ENCODE data around the gene OR51G1.
"Not testable (repeated sequence)": the region's sequence is repeated elsewhere in the genome, so short reads cannot be mapped to it uniquely, and the experiment has no call there.

OR51G1 gene

DNA sequence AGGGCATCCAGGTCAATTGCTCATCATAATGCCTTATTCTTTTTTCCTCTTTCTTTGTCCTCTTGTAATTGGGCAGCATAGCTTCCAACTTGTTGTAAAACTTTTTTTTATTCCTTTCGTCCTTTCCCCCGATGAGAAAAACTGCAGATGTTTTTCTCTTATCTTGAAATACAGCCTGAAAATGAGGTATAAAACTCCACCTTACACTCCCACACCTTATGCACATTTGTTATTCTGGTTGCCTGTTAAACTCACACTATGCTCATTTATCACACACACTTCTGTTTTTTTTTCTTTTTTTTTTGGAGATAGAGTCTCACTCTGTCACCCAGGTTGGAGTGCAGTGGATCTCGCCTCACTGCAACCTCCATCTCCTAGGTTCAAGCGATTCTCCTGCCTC is 33.3 kb upstream of the OR51G1 start:
- Histone ChIP-seq H3K4me2 (ENCODE audit: low read depth, low read length, poor library complexity, severe bottlenecking) (no peak overlapping the region), H3K36me3 (ENCODE audit: insufficient read depth, low read length) (no peaks in the 10 kb centered on the region), H3K4me3 (ENCODE audit: low read length, poor library complexity, severe bottlenecking) (no peak overlapping the region), H3F3A (ENCODE audit: low read depth) (no peaks in the 10 kb centered on the region), H3K9ac (ENCODE audit: low read depth, low read length, poor library complexity, severe bottlenecking) (no peak overlapping the region), H4K20me1 (ENCODE audit: insufficient read depth, low read length, poor library complexity, severe bottlenecking) (no peaks in the 10 kb centered on the region), H2AFZ (ENCODE audit: low read length) (no peak overlapping the region), H3K79me2 (ENCODE audit: insufficient read depth, low read length) (no peaks in the 10 kb centered on the region), H3K9me2 (replicated peaks; ENCODE audit: low read depth, low read length) (no peaks in the 10 kb centered on the region), H3K27me3 (ENCODE audit: insufficient read depth, low read length, poor library complexity, severe bottlenecking) (no peaks in the 10 kb centered on the region), H3K4me1 (ENCODE audit: insufficient read depth, low read length, poor library complexity, severe bottlenecking) (no peaks in the 10 kb centered on the region), H3K9me3 (ENCODE audit: insufficient read depth, low read depth, low read length) (no peaks in the 10 kb centered on the region)
- TF ChIP-seq, protein P1, sequence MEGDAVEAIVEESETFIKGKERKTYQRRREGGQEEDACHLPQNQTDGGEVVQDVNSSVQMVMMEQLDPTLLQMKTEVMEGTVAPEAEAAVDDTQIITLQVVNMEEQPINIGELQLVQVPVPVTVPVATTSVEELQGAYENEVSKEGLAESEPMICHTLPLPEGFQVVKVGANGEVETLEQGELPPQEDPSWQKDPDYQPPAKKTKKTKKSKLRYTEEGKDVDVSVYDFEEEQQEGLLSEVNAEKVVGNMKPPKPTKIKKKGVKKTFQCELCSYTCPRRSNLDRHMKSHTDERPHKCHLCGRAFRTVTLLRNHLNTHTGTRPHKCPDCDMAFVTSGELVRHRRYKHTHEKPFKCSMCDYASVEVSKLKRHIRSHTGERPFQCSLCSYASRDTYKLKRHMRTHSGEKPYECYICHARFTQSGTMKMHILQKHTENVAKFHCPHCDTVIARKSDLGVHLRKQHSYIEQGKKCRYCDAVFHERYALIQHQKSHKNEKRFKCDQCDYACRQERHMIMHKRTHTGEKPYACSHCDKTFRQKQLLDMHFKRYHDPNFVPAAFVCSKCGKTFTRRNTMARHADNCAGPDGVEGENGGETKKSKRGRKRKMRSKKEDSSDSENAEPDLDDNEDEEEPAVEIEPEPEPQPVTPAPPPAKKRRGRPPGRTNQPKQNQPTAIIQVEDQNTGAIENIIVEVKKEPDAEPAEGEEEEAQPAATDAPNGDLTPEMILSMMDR (conservative IDR thresholded peaks at IDR 0.05; ENCODE audit: low read length): no peak
- no peak for TF ChIP-seq EZH2phosphoT487 (IDR thresholded peaks at IDR 0.05; ENCODE audit: borderline replicate concordance)

DNA sequence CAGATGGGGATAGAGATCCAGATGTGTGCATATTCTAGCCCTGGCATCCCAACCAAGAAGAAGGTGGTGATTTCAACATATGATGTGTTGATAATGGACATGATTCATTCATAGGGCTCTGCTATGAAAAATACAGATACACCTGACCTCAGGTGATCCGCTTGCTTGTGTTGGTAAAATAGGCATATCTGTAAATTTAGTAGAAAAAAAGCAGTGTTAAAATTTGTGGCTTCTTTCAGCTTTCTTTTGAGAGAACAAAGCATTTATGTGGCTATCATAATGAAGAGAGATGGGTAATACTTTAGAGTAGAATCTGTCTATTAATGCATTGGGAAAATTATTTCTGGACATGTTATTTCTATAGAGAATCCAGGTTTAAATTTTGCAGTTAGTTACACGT is 31.5 kb upstream of the OR51G1 start, which contains the start of gene OR51A2:
Gene OR51A2, minus strand, starts transcription at position 101 of the 400 bp plus-strand sequence. Its CDS starts 0 bp downstream, at position 101.
- not testable (repeated sequence) for H3K9ac ChIP-seq (ENCODE audit: low read depth, low read length, poor library complexity, severe bottlenecking); H3K9me2 ChIP-seq (replicated peaks; ENCODE audit: low read depth, low read length); H2AFZ ChIP-seq (ENCODE audit: low read length); H3K9me3 ChIP-seq (ENCODE audit: insufficient read depth, low read depth, low read length); H3K4me3 ChIP-seq (ENCODE audit: low read length, poor library complexity, severe bottlenecking); H4K20me1 ChIP-seq (ENCODE audit: insufficient read depth, low read length, poor library complexity, severe bottlenecking); H3K4me2 ChIP-seq (ENCODE audit: low read depth, low read length, poor library complexity, severe bottlenecking); H3K4me1 ChIP-seq (ENCODE audit: insufficient read depth, low read length, poor library complexity, severe bottlenecking); H3K27me3 ChIP-seq (ENCODE audit: insufficient read depth, low read length, poor library complexity, severe bottlenecking); H3F3A ChIP-seq (ENCODE audit: low read depth); H3K79me2 ChIP-seq (ENCODE audit: insufficient read depth, low read length); H3K36me3 ChIP-seq (ENCODE audit: insufficient read depth, low read length)

DNA sequence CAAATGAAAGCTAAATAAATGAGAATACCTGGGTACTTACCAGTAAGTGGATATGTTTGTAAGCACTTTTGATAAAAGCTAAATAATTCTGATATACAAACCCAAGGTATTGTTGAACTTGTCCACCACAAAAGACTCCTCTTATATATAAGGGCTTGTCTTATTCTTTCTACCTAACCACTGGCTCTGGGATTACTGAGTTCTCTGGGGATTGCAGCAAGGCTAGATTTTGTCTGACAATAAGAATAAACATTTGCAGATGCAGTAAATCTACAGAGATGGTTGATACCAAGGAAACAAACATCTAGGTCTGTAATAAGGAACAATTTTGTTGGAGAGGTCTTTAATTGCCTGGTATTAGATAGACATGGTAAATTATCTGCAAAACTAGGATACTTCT is 23.4 kb upstream of the OR51G1 start, which contains the start of gene OR51A4:
Gene OR51A4, minus strand, starts transcription at position 101 of the 400 bp plus-strand sequence. CDS start 505 bp downstream, outside the sequence.
- Histone ChIP-seq H3K9me3 (ENCODE audit: insufficient read depth, low read depth, low read length) (no peaks in the 10 kb centered on the region), H2AFZ (ENCODE audit: low read length) (no peak within 1 kb of the TSS), H3K9me2 (replicated peaks; ENCODE audit: low read depth, low read length) (no peaks in the 10 kb centered on the region), H3K79me2 (ENCODE audit: insufficient read depth, low read length) (no peaks in the 10 kb centered on the region), H4K20me1 (ENCODE audit: insufficient read depth, low read length, poor library complexity, severe bottlenecking) (no peaks in the 10 kb centered on the region), H3K4me2 (ENCODE audit: low read depth, low read length, poor library complexity, severe bottlenecking) (no peak within 1 kb of the TSS), H3F3A (ENCODE audit: low read depth) (no peaks in the 10 kb centered on the region), H3K9ac (ENCODE audit: low read depth, low read length, poor library complexity, severe bottlenecking) (no peak within 1 kb of the TSS), H3K36me3 (ENCODE audit: insufficient read depth, low read length) (no peaks in the 10 kb centered on the region), H3K27me3 (ENCODE audit: insufficient read depth, low read length, poor library complexity, severe bottlenecking) (no peaks in the 10 kb centered on the region), H3K4me1 (ENCODE audit: insufficient read depth, low read length, poor library complexity, severe bottlenecking) (no peaks in the 10 kb centered on the region), H3K4me3 (ENCODE audit: low read length, poor library complexity, severe bottlenecking) (no peak within 1 kb of the TSS)
- TF ChIP-seq, protein P1 (conservative IDR thresholded peaks at IDR 0.05; ENCODE audit: low read length): no peak
- no peak for TF ChIP-seq EZH2phosphoT487 (IDR thresholded peaks at IDR 0.05; ENCODE audit: borderline replicate concordance)

DNA sequence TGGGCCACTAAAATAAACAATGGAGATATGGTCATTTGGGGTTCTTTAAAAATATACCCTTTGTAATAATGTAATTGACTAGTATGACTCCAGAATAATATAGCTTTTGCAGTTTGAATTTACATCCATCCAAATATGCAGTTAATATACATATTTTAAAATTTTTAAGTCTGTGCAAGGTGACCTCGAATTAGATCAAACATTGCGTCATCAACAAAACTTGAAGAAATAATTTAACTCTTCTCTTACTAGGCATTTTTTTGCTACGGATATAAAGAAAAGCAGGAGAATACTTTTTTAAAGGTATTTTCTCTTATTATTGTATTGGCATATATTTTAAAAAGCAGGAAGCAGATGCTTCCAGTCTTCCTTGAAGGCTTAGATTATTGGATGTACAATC is 12.6 kb upstream of the OR51G1 start:
- Histone ChIP-seq H2AFZ (ENCODE audit: low read length) (no peak overlapping the region), H3K4me3 (ENCODE audit: low read length, poor library complexity, severe bottlenecking) (no peak overlapping the region), H3K9ac (ENCODE audit: low read depth, low read length, poor library complexity, severe bottlenecking) (no peak overlapping the region), H3K79me2 (ENCODE audit: insufficient read depth, low read length) (no peaks in the 10 kb centered on the region), H3K9me3 (ENCODE audit: insufficient read depth, low read depth, low read length) (no peaks in the 10 kb centered on the region), H3F3A (ENCODE audit: low read depth) (no peaks in the 10 kb centered on the region), H4K20me1 (ENCODE audit: insufficient read depth, low read length, poor library complexity, severe bottlenecking) (no peaks in the 10 kb centered on the region), H3K4me1 (ENCODE audit: insufficient read depth, low read length, poor library complexity, severe bottlenecking) (no peaks in the 10 kb centered on the region), H3K4me2 (ENCODE audit: low read depth, low read length, poor library complexity, severe bottlenecking) (no peak overlapping the region), H3K9me2 (replicated peaks; ENCODE audit: low read depth, low read length) (0 out of 2 replicates have a peak, but pooled peaks cover 3% of the 10 kb centered on the region), H3K27me3 (ENCODE audit: insufficient read depth, low read length, poor library complexity, severe bottlenecking) (no peaks in the 10 kb centered on the region), H3K36me3 (ENCODE audit: insufficient read depth, low read length) (no peaks in the 10 kb centered on the region)
- TF ChIP-seq, protein P1 (conservative IDR thresholded peaks at IDR 0.05; ENCODE audit: low read length): no peak
- TF ChIP-seq EZH2phosphoT487 (IDR thresholded peaks at IDR 0.05; ENCODE audit: borderline replicate concordance): no peak

Data from Loucy (cell line).